GM18507 (cell line): ENCODE measurements around the gene NPM3.

ENCODE experiments used
- DNase-seq: peaks from one replicate; pipeline ENCODE4 v3.0.0; 2011; ENCODE audit warnings: low read depth; ENCODE audit not compliant: insufficient read length; ENCODE audit errors: extremely low spot score
- FAIRE-seq: peaks from 2 replicates; lab custom pipeline; 2011; peaks lifted over from hg19 to GRCh38; lab: Jason Lieb, UNC

The NPM3 gene

GRCh38 chr10:101776161-101776817 lies 7.0 kb downstream of the NPM3 start:
- no peak for FAIRE-seq
- DNase-seq: no peak

DNA sequence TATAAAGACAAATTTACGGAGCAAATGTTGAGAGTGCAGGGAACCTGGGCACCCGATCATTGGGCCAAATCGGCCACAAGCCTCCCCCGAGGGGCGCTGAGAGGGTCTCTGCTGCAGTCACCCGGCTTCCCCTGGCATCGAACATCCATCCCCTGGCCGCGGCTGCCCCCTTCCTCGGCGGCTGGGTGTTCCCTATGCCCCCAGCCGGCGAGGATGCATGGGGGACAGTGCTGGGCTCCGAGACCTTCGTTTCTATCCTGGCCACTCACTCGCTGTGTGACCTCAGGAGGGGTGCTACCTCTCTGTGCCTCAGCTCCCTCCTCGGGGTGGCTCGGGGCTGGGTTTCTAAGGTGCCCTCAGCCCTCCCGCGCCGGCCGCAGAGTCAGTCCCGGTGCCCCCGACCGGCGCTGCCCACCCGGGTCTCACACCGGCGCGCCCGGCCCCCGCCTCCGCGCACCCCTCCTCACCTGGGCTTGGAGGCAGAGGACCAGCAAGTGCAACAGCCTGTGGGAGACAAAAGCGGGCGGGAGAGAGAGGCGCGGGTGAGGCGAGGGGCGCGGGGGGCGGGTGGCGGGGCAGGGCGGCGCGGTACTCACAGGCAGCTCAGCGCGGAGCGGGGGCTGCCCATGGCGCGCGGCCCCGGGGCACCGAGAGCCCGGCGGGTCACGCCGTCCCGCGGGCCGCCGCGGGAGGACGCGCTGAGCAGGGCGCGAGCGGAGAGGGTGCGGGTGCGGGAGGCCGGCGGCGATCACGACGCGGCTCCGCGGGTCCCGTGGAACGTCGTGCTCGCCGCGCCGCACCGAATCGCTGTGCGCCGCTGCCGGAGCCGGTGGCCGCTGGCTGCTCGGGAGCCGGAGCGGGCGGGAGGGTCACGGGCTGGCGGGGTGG lies 7.7 kb downstream of the NPM3 start, which contains the start of gene FGF8:
Gene FGF8, minus strand, starts transcription at position 842 of the 888 bp plus-strand sequence. Its CDS starts 214 bp downstream, at position 628.
- DNase-seq (no peak), FAIRE-seq (no peak)

GRCh38 chr10:101774589-101775272 lies 8.5 kb downstream of the NPM3 start:
- no peak for FAIRE-seq
- no peak for DNase-seq

DNA sequence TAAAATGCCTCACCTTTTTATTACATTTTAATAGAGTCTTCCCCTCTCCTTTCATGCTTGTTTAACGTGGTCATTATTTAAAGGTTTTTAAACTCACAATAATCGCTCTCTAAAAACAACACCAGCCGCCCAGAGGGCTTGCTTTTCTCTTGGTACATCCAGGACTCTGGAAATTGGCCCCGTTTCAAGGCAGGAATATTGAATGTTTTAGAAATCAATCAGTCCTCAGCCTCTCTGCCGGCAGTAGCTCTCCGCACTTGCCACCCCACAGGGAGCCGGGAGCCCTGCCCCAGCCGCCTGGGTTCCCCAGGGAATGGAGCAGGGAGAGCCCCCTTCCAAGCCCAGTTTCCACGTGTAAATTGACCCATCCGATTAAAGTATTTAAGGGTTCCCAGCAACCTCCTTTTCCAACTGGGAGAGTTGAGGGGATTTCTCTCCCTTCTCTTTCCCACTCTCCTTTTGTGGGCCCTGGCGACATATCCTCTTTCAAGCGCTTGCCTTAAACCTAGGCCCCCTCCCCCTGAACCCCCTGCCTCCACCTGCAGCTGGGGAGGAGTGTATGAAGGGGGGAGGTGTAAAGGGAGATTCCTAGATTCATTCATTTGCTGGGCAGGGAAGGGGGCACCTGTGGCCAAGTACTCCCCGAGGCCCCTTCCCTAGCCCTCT lies 9.2 kb downstream of the NPM3 start:
- no peak for FAIRE-seq
- DNase-seq: no peak

DNA sequence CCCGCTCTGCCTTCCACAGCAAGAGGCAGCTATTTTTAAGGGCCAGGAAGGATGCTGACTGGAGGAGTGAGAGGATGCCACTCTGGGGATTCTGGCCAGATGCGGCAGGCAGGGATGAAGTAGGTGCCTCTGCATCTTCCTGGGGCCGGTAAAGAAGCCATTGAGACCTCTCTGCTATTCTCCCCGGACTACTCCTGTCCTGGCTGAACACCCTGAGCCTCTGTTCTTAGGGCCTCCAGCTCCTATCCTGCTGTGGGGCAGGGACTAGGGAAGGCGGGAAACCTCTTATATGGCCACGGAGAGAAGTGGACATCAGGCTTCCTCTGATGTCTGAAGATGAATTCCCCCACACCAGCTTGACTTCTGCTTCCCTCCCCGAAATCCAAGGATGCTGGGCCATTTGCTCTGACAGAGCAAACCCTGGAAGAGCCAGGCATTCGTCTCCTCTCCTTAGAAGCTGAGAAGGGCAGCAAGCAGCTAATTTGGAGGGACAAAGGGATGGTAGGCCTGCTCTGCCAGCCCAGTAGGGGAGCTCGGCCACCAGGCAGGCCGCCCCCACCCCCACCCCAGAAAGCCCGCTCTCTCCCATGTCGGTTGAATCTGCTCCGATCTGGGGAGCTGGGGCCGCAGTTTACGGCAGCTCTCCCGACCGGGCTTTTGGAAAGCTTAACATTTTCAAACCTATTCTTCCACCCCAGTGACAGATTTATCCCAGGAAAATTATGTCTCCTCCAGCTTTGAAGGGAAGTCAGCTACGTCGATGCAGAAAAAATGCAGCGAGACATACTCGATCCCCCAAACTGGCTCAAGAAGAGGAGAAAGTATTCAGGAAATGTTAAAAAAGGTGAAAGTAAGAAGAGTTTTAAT lies 10.1 kb downstream of the NPM3 start:
- no peak for FAIRE-seq
- no peak for DNase-seq

DNA sequence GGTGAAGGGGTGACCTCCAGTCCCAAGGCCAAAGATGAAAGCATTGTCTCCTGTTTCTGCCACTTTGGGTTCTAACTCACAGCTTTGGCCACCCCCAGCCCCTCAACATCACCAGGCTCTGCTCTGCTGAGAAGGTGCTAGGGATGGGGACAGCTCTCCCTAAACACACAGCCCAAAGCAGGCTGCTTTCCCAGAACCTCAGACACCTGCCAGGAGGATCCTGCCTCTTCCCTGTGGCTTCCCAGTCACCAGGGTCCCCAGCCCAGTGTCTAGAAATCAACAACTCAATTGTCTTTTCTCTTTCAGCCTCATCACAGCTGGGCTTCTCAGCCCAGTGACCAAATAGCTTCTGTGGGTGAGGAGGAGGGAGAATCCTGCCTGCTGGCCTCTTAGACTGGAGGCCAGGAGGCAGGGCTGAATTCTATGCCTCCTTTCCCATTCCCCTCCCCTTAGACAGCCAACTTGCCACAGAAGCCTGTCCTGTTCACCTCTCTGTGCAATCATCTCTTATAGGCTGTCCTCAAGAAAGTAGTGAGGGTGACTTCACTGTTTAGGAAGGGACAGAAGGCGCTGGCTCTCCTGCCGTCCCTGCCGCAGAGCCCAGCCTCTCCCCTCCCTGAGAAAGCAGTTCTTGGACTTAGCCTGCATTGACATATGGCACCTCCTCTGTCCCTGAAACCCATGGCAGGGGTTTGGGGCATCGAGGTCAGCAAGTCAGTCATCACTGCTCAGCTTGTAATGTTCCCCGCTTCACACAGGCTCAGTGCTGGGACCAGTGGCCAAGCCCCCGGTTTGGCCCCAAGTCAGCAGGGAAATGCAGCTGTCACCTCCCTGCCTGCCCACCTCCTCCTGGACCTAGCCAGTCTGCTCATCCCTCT lies 11.0 kb downstream of the NPM3 start:
- DNase-seq (no peak), FAIRE-seq (no peak)

DNA sequence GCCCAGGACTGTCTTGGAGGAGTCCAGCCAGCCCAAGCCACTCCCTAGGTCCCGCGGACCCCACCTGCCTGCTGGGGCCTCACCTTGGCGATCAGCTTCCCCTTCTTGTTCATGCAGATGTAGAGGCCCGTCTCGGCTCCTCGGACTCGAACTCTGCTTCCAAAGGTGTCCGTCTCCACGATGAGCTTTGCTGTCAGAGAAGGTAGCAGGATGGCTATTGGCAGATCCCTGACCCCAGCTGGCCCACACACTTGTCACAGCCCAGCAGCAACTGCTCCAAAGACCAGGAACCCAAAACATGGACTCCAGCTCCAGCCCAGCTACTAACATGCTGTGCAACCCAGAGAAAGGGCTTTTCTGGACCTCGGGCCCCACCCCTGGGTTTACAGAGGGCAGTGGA lies 11.9 kb downstream of the NPM3 start:
- no peak for FAIRE-seq
- DNase-seq: no peak

DNA sequence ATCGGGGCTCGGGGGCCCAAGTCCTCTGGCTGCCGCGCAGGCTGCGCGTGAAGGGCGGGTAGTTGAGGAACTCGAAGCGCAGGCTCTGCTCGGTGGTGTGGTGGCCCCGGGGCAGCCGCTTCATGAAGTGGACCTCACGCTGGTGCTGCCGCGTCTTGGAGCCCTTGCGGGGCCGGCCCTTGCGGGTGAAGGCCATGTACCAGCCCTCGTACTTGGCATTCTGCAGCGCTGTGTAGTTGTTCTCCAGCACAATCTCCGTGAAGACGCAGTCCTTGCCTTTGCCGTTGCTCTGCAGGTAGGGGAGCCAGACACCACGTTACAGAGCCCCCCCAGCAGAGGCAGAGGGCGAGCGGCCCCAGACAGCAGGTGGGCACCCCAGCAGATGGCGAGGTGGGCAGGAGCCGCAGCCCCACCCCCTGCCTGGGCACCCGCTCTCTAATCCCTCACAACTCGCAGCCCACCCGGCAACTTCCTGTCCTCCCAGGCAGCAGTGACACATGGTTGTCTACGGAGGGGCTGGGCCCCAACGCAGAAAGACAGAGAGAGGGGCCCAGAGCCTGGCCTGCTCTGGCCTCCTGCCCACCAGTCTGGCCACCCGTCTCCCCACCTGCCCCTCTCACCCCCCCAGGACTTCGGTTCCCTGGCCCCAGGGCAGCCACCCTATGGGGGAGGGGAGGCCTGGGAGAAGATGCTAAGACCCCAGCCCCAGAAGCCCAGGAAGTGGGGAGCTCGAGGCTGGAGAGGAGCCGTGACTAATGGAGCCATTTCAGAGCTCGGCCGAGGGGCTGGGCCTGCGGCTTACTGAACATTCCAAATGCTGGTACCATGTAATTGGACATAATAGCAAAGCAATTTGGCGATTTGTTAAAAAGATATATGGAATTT lies 12.7 kb downstream of the NPM3 start:
- DNase-seq (no peak), FAIRE-seq (no peak)

DNA sequence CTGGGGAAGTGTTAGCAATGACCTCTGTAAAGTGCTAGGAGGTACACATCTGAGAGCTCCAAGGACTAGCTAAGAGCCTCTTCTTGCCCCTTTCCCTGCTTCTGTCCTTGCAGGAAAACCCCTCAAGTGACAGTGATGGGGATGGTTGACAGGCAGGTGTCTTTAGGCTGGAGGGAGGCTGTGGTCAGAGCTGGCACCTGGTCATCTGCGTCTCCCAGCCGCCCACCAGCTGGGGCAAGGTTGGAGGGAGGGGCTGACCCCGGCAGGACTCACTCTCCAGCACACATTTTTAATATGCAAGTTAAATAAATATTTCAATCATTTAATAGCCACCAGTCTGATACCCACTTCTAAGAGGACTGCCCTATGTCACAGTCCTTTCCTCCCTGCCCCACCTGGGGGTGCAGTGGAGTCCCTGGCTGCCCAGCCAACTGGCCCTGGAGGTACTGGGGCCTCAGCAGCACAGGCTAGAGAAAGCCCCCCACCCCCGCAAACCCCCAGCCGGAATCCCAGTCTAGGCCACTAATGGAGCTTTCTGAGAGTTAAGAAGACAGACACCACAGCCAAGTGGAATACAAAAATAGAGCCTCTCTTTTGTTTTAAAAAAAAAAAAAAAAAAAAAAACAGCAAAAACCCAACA lies 13.6 kb downstream of the NPM3 start:
- FAIRE-seq (no peak), DNase-seq (no peak)

DNA sequence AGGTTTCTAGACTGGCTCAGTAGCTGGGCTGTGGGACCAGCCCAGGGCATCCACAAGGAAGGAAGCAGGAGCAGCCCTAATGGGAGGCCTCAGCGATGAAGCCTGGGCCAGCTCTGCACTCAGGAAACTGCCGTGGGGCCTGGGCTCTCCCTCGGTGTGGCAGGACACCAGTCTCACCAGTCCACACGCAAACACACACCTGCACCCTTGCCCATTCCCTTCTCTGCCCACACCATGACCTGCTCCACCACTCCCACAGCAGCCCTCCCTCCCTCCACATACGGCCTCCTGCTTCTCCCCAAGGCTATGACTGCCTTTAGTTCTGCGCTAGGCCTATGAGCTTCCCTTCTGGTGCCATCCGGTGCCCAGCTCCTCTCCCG lies 14.5 kb downstream of the NPM3 start:
- no peak for FAIRE-seq
- DNase-seq: no peak

- no peak for DNase-seq
- FAIRE-seq: no peak
These were observed 15.1 kb downstream of the NPM3 start for GRCh38 chr10:101767966-101768790.

GRCh38 chr10:101767600-101767945 lies 15.7 kb downstream of the NPM3 start:
- FAIRE-seq (no peak), DNase-seq (no peak)

GRCh38 chr10:101766753-101767599 lies 16.3 kb downstream of the NPM3 start:
- DNase-seq (no peak), FAIRE-seq (no peak)

DNA sequence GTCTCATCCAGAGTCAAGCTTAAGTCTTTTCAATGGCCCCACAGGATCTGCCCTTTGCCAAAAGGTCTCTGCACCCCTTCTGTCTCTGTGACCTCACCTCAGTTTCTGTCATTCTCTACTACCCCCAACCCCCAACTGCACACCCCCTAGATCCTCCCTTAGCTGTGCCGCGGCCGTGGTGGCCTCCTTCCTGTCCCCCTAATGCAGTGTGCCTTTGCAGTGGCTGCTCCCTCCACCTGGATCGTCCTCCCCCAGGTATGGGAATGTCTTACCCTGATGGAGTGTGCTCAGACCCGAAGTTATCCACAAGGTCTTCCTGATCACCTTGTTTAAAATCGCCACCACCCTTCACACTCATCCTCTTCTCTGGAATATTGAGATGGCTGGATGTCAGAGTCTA lies 16.9 kb downstream of the NPM3 start:
- FAIRE-seq (no peak), DNase-seq (no peak)

DNA sequence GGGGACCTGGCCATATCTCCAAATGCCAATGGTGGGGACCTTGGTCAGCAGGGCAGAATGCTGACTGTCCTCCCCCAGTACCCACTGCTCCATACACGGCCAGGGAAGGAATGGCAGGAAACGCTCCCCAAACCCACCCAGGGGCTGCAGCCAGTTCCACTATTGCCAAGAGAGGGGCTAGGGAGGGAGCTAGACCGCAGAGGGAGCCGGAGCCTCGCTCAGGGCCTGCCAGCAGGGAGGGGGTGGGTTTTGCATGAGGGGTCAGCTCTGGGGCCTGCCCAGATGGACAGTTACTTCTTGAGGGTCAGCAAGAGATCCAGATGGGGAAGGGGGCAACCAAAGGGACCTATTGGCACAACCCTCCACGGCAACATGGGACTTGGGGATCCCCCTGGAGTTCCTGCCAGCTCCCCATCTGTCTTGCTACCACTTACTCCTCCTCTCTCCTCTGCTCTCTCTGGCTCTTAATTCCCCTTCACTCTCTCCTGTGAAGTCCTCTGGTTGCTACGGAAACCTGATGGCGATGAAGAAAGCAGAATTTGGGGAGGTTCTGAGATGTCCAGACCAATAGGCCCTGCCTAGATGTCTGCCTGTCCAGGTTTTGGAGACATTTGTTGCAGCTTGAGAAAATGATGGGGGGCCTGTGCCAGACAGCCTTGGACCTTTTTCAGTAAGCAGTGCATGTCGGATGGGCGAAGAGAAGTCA lies 20.0 kb downstream of the NPM3 start:
- DNase-seq: no peak

More for the DNA sequence above, 20.0 kb downstream of the NPM3 start:
- no peak for FAIRE-seq
